HepG2 (cell line): ENCODE measurements around the gene PRM2. TPM values are rescaled to one million over a fixed set of nuclear protein-coding genes. Genes with fewer than 3 reads are reported as not detected.

Experiments used
- ATAD3A ChIP-seq: sonication (generic); formaldehyde crosslinking; IDR thresholded peaks from 2 replicates; pipeline ENCODE4 v1.4.0; 2020; ENCODE audit warnings: missing genetic modification reagents
- ATF4 ChIP-seq, 2 experiments: fragments of 450-650 bp in 1 of 2; sonication (generic) in 1 of 2; formaldehyde crosslinking; IDR thresholded peaks; 2 replicates each; pipeline versions ENCODE4 v1.5.0 to v1.8.0; 2020 to 2022; ENCODE audit warnings: mild to moderate bottlenecking in 1 of 2, missing genetic modification reagents in 1 of 2
- CENPT ChIP-seq: sonication (generic); formaldehyde crosslinking; IDR thresholded peaks from 2 replicates; pipeline ENCODE4 v1.8.0; 2022; ENCODE audit warnings: low read depth, mild to moderate bottlenecking, moderate library complexity, missing genetic modification reagents
- EZH2 ChIP-seq: conservative IDR thresholded peaks from 2 replicates; pipeline ENCODE4 v1.6.1; 2012; ENCODE audit warnings: mild to moderate bottlenecking, low read depth, low read length, moderate library complexity
- HES4 ChIP-seq: sonication (generic); formaldehyde crosslinking; IDR thresholded peaks from 2 replicates; pipeline ENCODE4 v1.9.0; 2021; ENCODE audit warnings: mild to moderate bottlenecking, missing genetic modification reagents, borderline replicate concordance
- KDM4B ChIP-seq: sonication (generic); formaldehyde crosslinking; IDR thresholded peaks from 2 replicates; pipeline ENCODE4 v1.4.0; 2020; ENCODE audit warnings: missing genetic modification reagents
- KLF13 ChIP-seq: sonication (generic); formaldehyde crosslinking; IDR thresholded peaks from 2 replicates; pipeline ENCODE4 v1.4.0; 2020; ENCODE audit warnings: mild to moderate bottlenecking, missing genetic modification reagents
- KMT2A ChIP-seq: sonication (generic); formaldehyde crosslinking; IDR thresholded peaks from 2 replicates; pipeline ENCODE4 v1.4.0; 2020; ENCODE audit warnings: missing genetic modification reagents
- MYNN ChIP-seq: sonication (generic); formaldehyde crosslinking; IDR thresholded peaks from 2 replicates; pipeline ENCODE4 v1.4.0; 2020; ENCODE audit warnings: mild to moderate bottlenecking, low read depth, missing genetic modification reagents
- NR2F2 ChIP-seq: IDR thresholded peaks from 2 replicates; pipeline ENCODE4 v1.6.1; 2012; ENCODE audit warnings: low read depth, inconsistent platforms, borderline replicate concordance
- RBAK ChIP-seq: sonication (generic); formaldehyde crosslinking; IDR thresholded peaks from 2 replicates; pipeline ENCODE4 v1.5.1; 2020; ENCODE audit warnings: mild to moderate bottlenecking, missing genetic modification reagents
- SAFB2 ChIP-seq: sonication (generic); formaldehyde crosslinking; IDR thresholded peaks from 2 replicates; pipeline ENCODE4 v1.5.1; 2020; ENCODE audit warnings: missing genetic modification reagents, low read depth, mild to moderate bottlenecking, borderline replicate concordance
- SALL1 ChIP-seq: sonication (generic); formaldehyde crosslinking; IDR thresholded peaks from 2 replicates; pipeline ENCODE4 v1.8.0; 2022; ENCODE audit warnings: mild to moderate bottlenecking, missing genetic modification reagents
- TFDP1 ChIP-seq: IDR thresholded peaks from 2 replicates; pipeline ENCODE4 v1.6.1; 2016; ENCODE audit warnings: missing compliant biosample characterization, missing genetic modification reagents, borderline replicate concordance
- TP53 ChIP-seq: sonication (generic); formaldehyde crosslinking; conservative IDR thresholded peaks from 2 replicates; pipeline ENCODE4 v1.4.0; 2020; ENCODE audit warnings: missing genetic modification reagents
- ZNF383 ChIP-seq: sonication (generic); formaldehyde crosslinking; IDR thresholded peaks from 2 replicates; pipeline ENCODE4 v1.4.0; 2020; ENCODE audit warnings: missing genetic modification reagents, mild to moderate bottlenecking, borderline replicate concordance
- ZNF552 ChIP-seq: sonication (generic); formaldehyde crosslinking; IDR thresholded peaks from 2 replicates; pipeline ENCODE4 v1.9.0; 2022; ENCODE audit warnings: missing genetic modification reagents, mild to moderate bottlenecking, borderline replicate concordance
- ZNF629 ChIP-seq: sonication (generic); formaldehyde crosslinking; conservative IDR thresholded peaks from 2 replicates; pipeline ENCODE4 v1.5.0; 2020; ENCODE audit warnings: missing genetic modification reagents
- ZSCAN25 ChIP-seq: sonication (generic); formaldehyde crosslinking; IDR thresholded peaks from 2 replicates; pipeline ENCODE4 v1.8.0; 2022; ENCODE audit warnings: mild to moderate bottlenecking, missing genetic modification reagents
- polyA plus RNA-seq, 8 experiments: library from polyadenylated mRNA; depleted of rRNA in 3 of 8; stranded (reverse) in 7 of 8; unstranded in 1 of 8; fragments of >200 nt; fragmentation: Illumina TruSeq in 4 of 8; extraction: Trizol in 4 of 8; gene quantifications; 2 replicates each; pipeline versions ENCODE4 v1.2.1 to v1.2.3, GENCODE V29; 2011 to 2016; ENCODE audit warnings: low read depth in 4 of 8, missing spikeins in 1 of 8, mixed read lengths in 1 of 8; ENCODE audit not compliant: insufficient read depth in 1 of 8
- total RNA-seq, 5 experiments: library from RNA; depleted of rRNA; stranded (reverse); fragments of >200 nt; fragmentation: Illumina TruSeq; extraction: Trizol; gene quantifications; 2 replicates each; pipeline ENCODE4 v1.2.3, GENCODE V29; 2016; ENCODE audit warnings: low read depth in 1 of 5
- TF ChIP-seq, protein P1 (sequence below): sonication (generic); formaldehyde crosslinking; IDR thresholded peaks from 2 replicates; pipeline ENCODE4 v1.5.0; 2020; ENCODE audit warnings: mild to moderate bottlenecking, missing genetic modification reagents, borderline replicate concordance

PRM2 gene
- total and polyA plus RNA-seq, 2 of the 13 experiments (the other 11 are each of a cell fraction or from before 2014, with no cell fraction given) = 0.54 TPM; not detected in 1

DNA sequence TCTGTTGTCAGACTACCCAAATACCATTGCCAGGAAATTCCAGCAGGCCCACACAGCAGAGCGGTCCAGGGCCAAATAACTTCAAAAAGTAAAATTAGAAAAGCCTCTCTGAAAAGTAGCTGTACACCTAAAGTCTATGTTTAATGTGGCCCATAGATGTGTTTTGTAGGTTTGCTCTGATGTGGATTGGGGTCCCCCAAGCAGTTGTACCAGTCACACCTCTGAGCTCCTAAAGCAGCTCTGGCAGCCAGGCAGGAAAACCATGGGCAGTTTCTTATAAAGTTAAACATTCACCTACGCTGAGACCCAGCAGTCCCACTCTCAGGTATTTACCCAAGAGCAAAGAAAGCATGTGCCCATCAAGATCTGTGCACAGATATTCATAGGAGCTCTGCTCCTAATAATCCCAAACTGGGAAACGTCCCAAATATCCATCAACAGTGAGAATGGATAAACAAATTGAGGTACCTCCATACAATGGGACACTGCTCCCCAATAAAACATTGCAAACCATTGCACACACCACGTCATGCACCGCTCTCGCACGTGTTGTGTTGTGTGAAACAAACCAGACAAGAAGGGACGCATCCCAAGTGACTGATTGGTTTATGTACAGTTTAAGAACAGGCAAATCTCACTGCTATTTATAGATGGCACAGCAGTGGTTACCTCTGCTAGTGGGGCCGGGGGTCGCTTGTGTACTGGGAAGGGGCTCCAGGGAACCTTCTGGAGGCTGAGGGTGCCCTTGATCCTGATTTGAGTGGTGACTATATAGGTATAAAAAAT, 20.6 kb upstream of the PRM2 start (continued):
- TF ChIP-seq HES4 (CRISPR knock-in tag) (no peak), RBAK (CRISPR knock-in tag) (no peak), SAFB2 (CRISPR knock-in tag) (no peak), ZNF383 (CRISPR knock-in tag) (peak; percentile 98; the same call in 1 of the 2 replicates), NR2F2 (no peak), TFDP1 (CRISPR knock-in tag) (peak; percentile 48; the same call in 1 of the 2 replicates), KMT2A (CRISPR knock-in tag) (peak; percentile 20; the same call in 1 of the 2 replicates), KDM4B (CRISPR knock-in tag) (peak; percentile 85; the same call in 1 of the 2 replicates), ZSCAN25 (CRISPR knock-in tag) (no peak), ZNF629 (peak; percentile 35), ATF4 (CRISPR knock-in tag; IDR thresholded peaks at IDR 0.05) (no peak), TP53 (0 out of 2 replicates have a peak, but pooled peaks have one; percentile 71), ATAD3A (CRISPR knock-in tag) (no peak), CENPT (CRISPR knock-in tag) (no peak), SALL1 (CRISPR knock-in tag) (peak; percentile 58; the same call in 1 of the 2 replicates), EZH2 (no peak), ZNF552 (CRISPR knock-in tag) (0 out of 2 replicates have a peak, but pooled peaks have one; percentile 31), KLF13 (0 out of 2 replicates have a peak, but pooled peaks have one; percentile 20), MYNN (no peak)
- TF ChIP-seq, protein P1, sequence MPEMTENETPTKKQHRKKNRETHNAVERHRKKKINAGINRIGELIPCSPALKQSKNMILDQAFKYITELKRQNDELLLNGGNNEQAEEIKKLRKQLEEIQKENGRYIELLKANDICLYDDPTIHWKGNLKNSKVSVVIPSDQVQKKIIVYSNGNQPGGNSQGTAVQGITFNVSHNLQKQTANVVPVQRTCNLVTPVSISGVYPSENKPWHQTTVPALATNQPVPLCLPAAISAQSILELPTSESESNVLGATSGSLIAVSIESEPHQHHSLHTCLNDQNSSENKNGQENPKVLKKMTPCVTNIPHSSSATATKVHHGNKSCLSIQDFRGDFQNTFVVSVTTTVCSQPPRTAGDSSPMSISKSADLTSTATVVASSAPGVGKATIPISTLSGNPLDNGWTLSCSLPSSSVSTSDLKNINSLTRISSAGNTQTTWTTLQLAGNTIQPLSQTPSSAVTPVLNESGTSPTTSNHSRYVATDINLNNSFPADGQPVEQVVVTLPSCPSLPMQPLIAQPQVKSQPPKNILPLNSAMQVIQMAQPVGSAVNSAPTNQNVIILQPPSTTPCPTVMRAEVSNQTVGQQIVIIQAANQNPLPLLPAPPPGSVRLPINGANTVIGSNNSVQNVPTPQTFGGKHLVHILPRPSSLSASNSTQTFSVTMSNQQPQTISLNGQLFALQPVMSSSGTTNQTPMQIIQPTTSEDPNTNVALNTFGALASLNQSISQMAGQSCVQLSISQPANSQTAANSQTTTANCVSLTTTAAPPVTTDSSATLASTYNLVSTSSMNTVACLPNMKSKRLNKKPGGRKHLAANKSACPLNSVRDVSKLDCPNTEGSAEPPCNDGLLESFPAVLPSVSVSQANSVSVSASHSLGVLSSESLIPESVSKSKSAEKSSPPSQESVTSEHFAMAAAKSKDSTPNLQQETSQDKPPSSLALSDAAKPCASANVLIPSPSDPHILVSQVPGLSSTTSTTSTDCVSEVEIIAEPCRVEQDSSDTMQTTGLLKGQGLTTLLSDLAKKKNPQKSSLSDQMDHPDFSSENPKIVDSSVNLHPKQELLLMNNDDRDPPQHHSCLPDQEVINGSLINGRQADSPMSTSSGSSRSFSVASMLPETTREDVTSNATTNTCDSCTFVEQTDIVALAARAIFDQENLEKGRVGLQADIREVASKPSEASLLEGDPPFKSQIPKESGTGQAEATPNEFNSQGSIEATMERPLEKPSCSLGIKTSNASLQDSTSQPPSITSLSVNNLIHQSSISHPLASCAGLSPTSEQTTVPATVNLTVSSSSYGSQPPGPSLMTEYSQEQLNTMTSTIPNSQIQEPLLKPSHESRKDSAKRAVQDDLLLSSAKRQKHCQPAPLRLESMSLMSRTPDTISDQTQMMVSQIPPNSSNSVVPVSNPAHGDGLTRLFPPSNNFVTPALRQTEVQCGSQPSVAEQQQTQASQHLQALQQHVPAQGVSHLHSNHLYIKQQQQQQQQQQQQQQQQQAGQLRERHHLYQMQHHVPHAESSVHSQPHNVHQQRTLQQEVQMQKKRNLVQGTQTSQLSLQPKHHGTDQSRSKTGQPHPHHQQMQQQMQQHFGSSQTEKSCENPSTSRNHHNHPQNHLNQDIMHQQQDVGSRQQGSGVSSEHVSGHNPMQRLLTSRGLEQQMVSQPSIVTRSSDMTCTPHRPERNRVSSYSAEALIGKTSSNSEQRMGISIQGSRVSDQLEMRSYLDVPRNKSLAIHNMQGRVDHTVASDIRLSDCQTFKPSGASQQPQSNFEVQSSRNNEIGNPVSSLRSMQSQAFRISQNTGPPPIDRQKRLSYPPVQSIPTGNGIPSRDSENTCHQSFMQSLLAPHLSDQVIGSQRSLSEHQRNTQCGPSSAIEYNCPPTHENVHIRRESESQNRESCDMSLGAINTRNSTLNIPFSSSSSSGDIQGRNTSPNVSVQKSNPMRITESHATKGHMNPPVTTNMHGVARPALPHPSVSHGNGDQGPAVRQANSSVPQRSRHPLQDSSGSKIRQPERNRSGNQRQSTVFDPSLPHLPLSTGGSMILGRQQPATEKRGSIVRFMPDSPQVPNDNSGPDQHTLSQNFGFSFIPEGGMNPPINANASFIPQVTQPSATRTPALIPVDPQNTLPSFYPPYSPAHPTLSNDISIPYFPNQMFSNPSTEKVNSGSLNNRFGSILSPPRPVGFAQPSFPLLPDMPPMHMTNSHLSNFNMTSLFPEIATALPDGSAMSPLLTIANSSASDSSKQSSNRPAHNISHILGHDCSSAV (CRISPR knock-in tag) = no peak
